Natural killer cell (primary cell): ENCODE results near the gene RAX2. TPM values are rescaled to one million over a fixed set of nuclear protein-coding genes. Genes with fewer than 3 reads are reported as not detected.

Experiments used
- ATAC-seq, 3 donors: fragments of 150-1000 bp in 2 of 3; fragments of 200-7000 bp in 1 of 3; cut with Tn5 transposase; 1 replicate in 1 of 3; 2 replicates in 2 of 3; pipeline ENCODE4 v1.10.0; 2021; ENCODE audit warnings: mild to moderate bottlenecking in 2 of 3, moderate library complexity in 2 of 3
- DNase-seq, 2 donors: peaks; one replicate each; pipeline versions ENCODE4 v3.0.0 to v3.0.0-alpha.2; 2013 to 2021; ENCODE audit warnings: mixed read lengths in 1 of 2
- H3K27ac ChIP-seq: one replicate; pipeline ENCODE4 v1.5.1; 2013; ENCODE audit warnings: mild to moderate bottlenecking, low read length
- H3K27me3 ChIP-seq: one replicate; pipeline ENCODE4 v1.6.1; 2013; ENCODE audit warnings: low read length; ENCODE audit not compliant: control insufficient read depth, insufficient read depth
- H3K36me3 ChIP-seq: one replicate; pipeline ENCODE4 v1.6.1; 2013; ENCODE audit warnings: low read length; ENCODE audit not compliant: control insufficient read depth, insufficient read depth
- H3K4me1 ChIP-seq: one replicate; pipeline ENCODE4 v1.6.1; 2013; ENCODE audit warnings: low read length; ENCODE audit not compliant: control insufficient read depth, insufficient read depth
- H3K4me3 ChIP-seq: one replicate; pipeline ENCODE4 v1.5.1; 2013; ENCODE audit warnings: low read length
- H3K9me3 ChIP-seq: one replicate; pipeline ENCODE4 v1.6.1; 2013; ENCODE audit warnings: low read length; ENCODE audit not compliant: control insufficient read depth, insufficient read depth
- H3K27ac Mint-ChIP-seq, 2 donors: one replicate each; pipeline ENCODE4 v1.8.0; 2022; ENCODE audit warnings: mild to moderate bottlenecking in 2 of 2, mixed read lengths in 2 of 2, moderate library complexity in 1 of 2
- H3K27me3 Mint-ChIP-seq, 2 donors: one replicate each; pipeline ENCODE4 v1.8.0; 2022; ENCODE audit warnings: low read depth in 2 of 2, mixed read lengths in 2 of 2
- H3K36me3 Mint-ChIP-seq: one replicate; pipeline ENCODE4 v1.8.0; 2022; ENCODE audit warnings: mixed read lengths
- H3K4me1 Mint-ChIP-seq, 2 donors: one replicate each; pipeline ENCODE4 v1.8.0; 2022; ENCODE audit warnings: mixed read lengths in 2 of 2
- H3K4me3 Mint-ChIP-seq: one replicate; pipeline ENCODE4 v1.8.0; 2022; ENCODE audit warnings: mild to moderate bottlenecking, moderate library complexity, mixed read lengths
- H3K9me3 Mint-ChIP-seq, 2 donors: one replicate each; pipeline ENCODE4 v1.8.0; 2022; ENCODE audit warnings: mixed read lengths in 2 of 2
- WGBS: methylation state at CpG from one replicate; pipeline ENCODE4 v1.1.7; 2013; ENCODE audit warnings: missing lambda C conversion rate; ENCODE audit not compliant: insufficient coverage; 5-methylcytosine and 5-hydroxymethylcytosine counted together
- intact Hi-C: fragments of 100-400 bp; cut with micrococcal nuclease; formaldehyde crosslinking; loops from one replicate; pipeline ENCODE4 v1.14.2; 2022
- total RNA-seq, 4 donors: library from RNA; stranded (reverse); fragments of 120-200 nt in 1 of 4; gene quantifications; one replicate each; pipeline versions ENCODE4 v1.2.3 to v1.2.4, GENCODE V29; 2013 to 2022
- TF ChIP-seq, protein P1 (sequence below): fragments of 200-600 bp; IDR thresholded peaks from one replicate; pipeline ENCODE4 v1.8.0; 2022; ENCODE audit warnings: antibody characterized with exemption

Gene RAX2
- total RNA-seq, 3 donors from 2014 or later (not counting 1 experiment from before 2014, with no cell fraction given), result not detected

DNA sequence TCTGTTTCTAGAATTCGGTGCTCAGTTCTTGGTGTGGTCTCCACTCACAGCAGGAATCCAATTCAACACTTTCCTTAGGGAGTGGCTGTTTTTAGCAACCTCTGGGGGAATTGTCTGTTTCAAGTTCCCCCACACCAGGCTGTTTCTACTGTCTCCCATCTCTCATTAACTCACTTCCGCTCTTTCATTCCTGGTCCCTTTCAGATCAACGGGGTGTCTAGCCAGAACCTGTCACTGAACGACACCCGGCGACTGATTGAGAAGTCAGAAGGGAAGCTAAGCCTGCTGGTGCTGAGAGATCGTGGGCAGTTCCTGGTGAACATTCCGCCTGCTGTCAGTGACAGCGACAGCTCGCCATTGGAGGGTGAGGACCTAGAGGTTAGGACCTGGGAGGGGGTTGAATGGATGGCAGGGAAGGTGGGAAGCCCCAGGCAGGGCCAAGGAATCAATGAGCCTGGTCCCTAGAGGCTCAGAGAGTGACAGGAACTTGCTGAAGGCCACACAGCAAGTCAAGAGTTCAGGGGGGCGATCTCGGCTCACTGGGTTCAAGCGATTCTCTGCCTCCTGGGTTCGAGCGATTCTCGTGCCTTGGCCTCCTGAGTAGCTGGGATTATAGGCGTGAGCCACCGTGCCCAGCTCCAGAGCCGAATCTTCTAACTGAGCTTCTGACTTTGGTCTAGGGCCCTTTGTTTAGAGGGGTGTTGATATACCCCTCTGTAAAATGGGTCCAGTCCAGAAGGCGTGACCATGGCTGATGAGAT, 38.3 kb downstream of the RAX2 start:
- H3K27me3 ChIP-seq, result no peaks in the 10 kb centered on the region
- Mint-ChIP-seq H3K36me3 (no peaks in the 10 kb centered on the region), H3K4me3 (no peak overlapping the region), H3K27ac (no peak overlapping the region), H3K4me1 (no peaks in the 10 kb centered on the region), H3K27me3 (peaks cover 0 to 3% of the 10 kb centered on the region in 2 donors), H3K9me3 (no peaks in the 10 kb centered on the region)
- intact Hi-C loops, result no loop called here
- no peaks in the 10 kb centered on the region for H3K9me3 ChIP-seq
- H3K4me1 ChIP-seq, result no peaks in the 10 kb centered on the region
- ATAC-seq, result no peak
- WGBS, result 82% methylated on average over 20 of the region's 20 CpGs
- no peak overlapping the region for H3K4me3 ChIP-seq
- H3K36me3 ChIP-seq, result no peaks in the 10 kb centered on the region
- TF ChIP-seq, protein P1, sequence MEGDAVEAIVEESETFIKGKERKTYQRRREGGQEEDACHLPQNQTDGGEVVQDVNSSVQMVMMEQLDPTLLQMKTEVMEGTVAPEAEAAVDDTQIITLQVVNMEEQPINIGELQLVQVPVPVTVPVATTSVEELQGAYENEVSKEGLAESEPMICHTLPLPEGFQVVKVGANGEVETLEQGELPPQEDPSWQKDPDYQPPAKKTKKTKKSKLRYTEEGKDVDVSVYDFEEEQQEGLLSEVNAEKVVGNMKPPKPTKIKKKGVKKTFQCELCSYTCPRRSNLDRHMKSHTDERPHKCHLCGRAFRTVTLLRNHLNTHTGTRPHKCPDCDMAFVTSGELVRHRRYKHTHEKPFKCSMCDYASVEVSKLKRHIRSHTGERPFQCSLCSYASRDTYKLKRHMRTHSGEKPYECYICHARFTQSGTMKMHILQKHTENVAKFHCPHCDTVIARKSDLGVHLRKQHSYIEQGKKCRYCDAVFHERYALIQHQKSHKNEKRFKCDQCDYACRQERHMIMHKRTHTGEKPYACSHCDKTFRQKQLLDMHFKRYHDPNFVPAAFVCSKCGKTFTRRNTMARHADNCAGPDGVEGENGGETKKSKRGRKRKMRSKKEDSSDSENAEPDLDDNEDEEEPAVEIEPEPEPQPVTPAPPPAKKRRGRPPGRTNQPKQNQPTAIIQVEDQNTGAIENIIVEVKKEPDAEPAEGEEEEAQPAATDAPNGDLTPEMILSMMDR, result no peak
- no peak for DNase-seq
- H3K27ac ChIP-seq, result no peak overlapping the region

DNA sequence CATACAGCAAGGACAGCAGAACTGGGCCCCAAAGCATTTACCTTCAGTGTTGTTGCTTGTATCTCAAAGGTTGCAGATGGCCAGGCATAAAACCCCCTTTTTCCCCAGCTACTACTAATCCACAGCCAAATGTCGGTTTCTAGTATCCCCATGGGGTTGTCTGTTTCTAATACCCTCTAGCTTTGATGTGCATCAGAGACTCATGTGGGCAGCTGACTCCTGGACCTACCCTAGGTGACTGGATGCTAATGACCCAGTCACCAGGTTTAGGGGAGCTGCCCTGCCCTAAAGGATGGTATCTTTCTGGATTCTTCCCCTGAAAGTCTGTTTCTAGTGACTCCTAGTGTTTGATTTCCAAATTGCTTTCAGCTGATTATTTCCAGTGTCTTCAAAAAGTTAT, 39.9 kb downstream of the RAX2 start:
- intact Hi-C loops, result no loop called here
- Mint-ChIP-seq H3K4me3 (no peak overlapping the region), H3K27me3 (peaks cover 0 to 3% of the 10 kb centered on the region in 2 donors), H3K27ac (no peak overlapping the region), H3K9me3 (no peaks in the 10 kb centered on the region), H3K36me3 (no peaks in the 10 kb centered on the region), H3K4me1 (no peaks in the 10 kb centered on the region)
- ATAC-seq, result no peak
- no peak for DNase-seq
- Histone ChIP-seq H3K4me1 (no peaks in the 10 kb centered on the region), H3K27me3 (no peaks in the 10 kb centered on the region), H3K36me3 (no peaks in the 10 kb centered on the region), H3K4me3 (no peak overlapping the region), H3K9me3 (no peaks in the 10 kb centered on the region), H3K27ac (no peak overlapping the region)
- 100% methylated on average over 1 of the region's 1 CpG for WGBS
- TF ChIP-seq, protein P1, result no peak

DNA sequence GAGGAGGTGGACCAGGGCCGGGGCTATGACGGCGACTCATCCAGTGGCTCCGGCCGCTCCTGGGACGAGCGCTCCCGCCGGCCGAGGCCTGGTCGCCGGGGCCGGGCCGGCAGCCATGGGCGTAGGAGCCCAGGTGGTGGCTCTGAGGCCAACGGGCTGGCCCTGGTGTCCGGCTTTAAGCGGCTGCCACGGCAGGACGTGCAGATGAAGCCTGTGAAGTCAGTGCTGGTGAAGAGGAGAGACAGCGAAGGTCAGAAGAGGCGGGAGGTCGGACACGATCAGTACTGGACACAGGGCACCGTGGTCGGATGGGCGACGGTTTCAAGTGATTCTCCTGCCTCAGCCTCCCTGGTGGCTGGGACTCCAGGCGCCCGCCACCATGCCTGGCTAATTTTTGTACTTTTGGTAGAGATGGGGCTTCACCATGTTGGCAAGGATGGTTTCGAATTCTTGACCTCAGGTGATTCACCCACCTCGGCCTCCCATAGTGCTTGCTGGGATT, 41.5 kb downstream of the RAX2 start:
- no peaks in the 10 kb centered on the region for H3K36me3 Mint-ChIP-seq
- no peaks in the 10 kb centered on the region for H3K36me3 ChIP-seq
- peaks cover 0 to 3% of the 10 kb centered on the region in 2 donors for H3K27me3 Mint-ChIP-seq
- H3K4me3 ChIP-seq, result no peak overlapping the region
- H3K27ac ChIP-seq, result no peak overlapping the region
- intact Hi-C loops, result no loop called here
- no peaks in the 10 kb centered on the region for H3K9me3 ChIP-seq
- H3K27ac Mint-ChIP-seq, result no peak overlapping the region
- H3K4me3 Mint-ChIP-seq, result no peak overlapping the region
- ATAC-seq (no peak), DNase-seq (no peak)
- no peaks in the 10 kb centered on the region for H3K27me3 ChIP-seq
- no peaks in the 10 kb centered on the region for H3K4me1 ChIP-seq
- no peaks in the 10 kb centered on the region for H3K4me1 Mint-ChIP-seq
- no peaks in the 10 kb centered on the region for H3K9me3 Mint-ChIP-seq
- TF ChIP-seq, protein P1, result no peak
- WGBS, result 95% methylated on average over 32 of the region's 32 CpGs
